Limb (tissue), 2 donors: ENCODE measurements around the gene SAC3D1.

Source experiments
- DNase-seq, 2 donors: peaks; one replicate each; pipeline ENCODE4 v3.0.0-alpha.2; 2016; ENCODE audit errors: extremely low spot score in 2 of 2

The SAC3D1 gene

GRCh38 chr11:65059959-65060824, 19.2 kb downstream of the SAC3D1 start:
- DNase-seq: no peak

- DNase-seq: no peak
Observed at GRCh38 chr11:65060913-65061408, 20.0 kb downstream of the SAC3D1 start.

GRCh38 chr11:65063532-65063931, 22.5 kb downstream of the SAC3D1 start:
- no peak for DNase-seq

- DNase-seq: no peak
Observed at GRCh38 chr11:65064847-65065240, 23.8 kb downstream of the SAC3D1 start.

- DNase-seq: no peak
Observed at GRCh38 chr11:65065851-65066250, 24.8 kb downstream of the SAC3D1 start.

- no peak for DNase-seq
Observed at GRCh38 chr11:65066315-65066714, 25.3 kb downstream of the SAC3D1 start.

- DNase-seq: no peak
Observed at GRCh38 chr11:65066805-65067291, 25.8 kb downstream of the SAC3D1 start.

- DNase-seq: no peak
Observed at GRCh38 chr11:65067446-65067845, 26.4 kb downstream of the SAC3D1 start.

GRCh38 chr11:65069217-65069616, 28.2 kb downstream of the SAC3D1 start:
- DNase-seq: no peak

- no peak for DNase-seq
Observed at GRCh38 chr11:65071907-65072630, 31.1 kb downstream of the SAC3D1 start.

- no peak for DNase-seq
Observed at GRCh38 chr11:65072631-65072966, 31.6 kb downstream of the SAC3D1 start.

GRCh38 chr11:65077451-65077850, 36.4 kb downstream of the SAC3D1 start:
- DNase-seq: no peak

- DNase-seq: no peak
Observed at GRCh38 chr11:65078151-65078550, 37.1 kb downstream of the SAC3D1 start.

- no peak for DNase-seq
Observed at GRCh38 chr11:65078786-65079342, 37.9 kb downstream of the SAC3D1 start.

- no peak for DNase-seq
Observed at GRCh38 chr11:65083134-65083833, 42.3 kb downstream of the SAC3D1 start.

GRCh38 chr11:65083834-65084597, 43.0 kb downstream of the SAC3D1 start, which contains the start of the genes CDCA5 and ZFPL1:
Gene CDCA5 (minus strand): TSS chr11:65084040. CDS start chr11:65083978, 62 bp downstream.
Gene ZFPL1 (plus strand): TSS chr11:65084222. CDS start chr11:65084699, 477 bp downstream.
- peak; percentile 98 for DNase-seq

- no peak for DNase-seq
Observed at GRCh38 chr11:65084598-65085375, 43.8 kb downstream of the SAC3D1 start.

- DNase-seq: no peak
Observed at GRCh38 chr11:65085446-65085845, 44.4 kb downstream of the SAC3D1 start.

- DNase-seq: no peak
Observed at GRCh38 chr11:65086809-65087208, 45.8 kb downstream of the SAC3D1 start.

GRCh38 chr11:65087216-65087615, 46.2 kb downstream of the SAC3D1 start:
- DNase-seq: no peak
